GM10847 (cell line): Measurements from ENCODE around the gene ZRANB2.

Experiments
- POLR2A ChIP-seq: IDR thresholded peaks from 2 replicates; pipeline ENCODE4 v1.6.1; 2011; ENCODE audit not compliant: insufficient read length; ENCODE audit errors: extremely low read depth

Gene ZRANB2

GRCh38 chr1:71018791-71019190, 62.0 kb downstream of the ZRANB2 start:
- no peak for TF ChIP-seq POLR2A

GRCh38 chr1:71015745-71016144, 65.1 kb downstream of the ZRANB2 start:
- TF ChIP-seq POLR2A, result no peak

- TF ChIP-seq POLR2A, result no peak
Observed at GRCh38 chr1:71014178-71014579, 66.7 kb downstream of the ZRANB2 start.
